ENCODE measurements around the gene CHD9. TPM values are rescaled to one million over a fixed set of nuclear protein-coding genes. Genes with fewer than 3 reads are reported as not detected.

Gene CHD9
- total and polyA plus RNA-seq, 9 of the 15 experiments (the other 6 are each of a cell fraction or from before 2014, with no cell fraction given), result 29.0 to 69.3 (median 40.6) TPM

- no peak for TF ChIP-seq AFF1 (IDR thresholded peaks at IDR 0.05; ENCODE audit: low read depth in 1 of 2, partially characterized antibody in 2 of 2)
- TF ChIP-seq GTF2A2 (tag; IDR thresholded peaks at IDR 0.05), result no peak
- no peak for TF ChIP-seq SRSF3 (IDR thresholded peaks at IDR 0.05; ENCODE audit: insufficient read depth, low read length)
- TF ChIP-seq ETV6 (IDR thresholded peaks at IDR 0.05; ENCODE audit: borderline replicate concordance in 1 of 2, low read depth in 2 of 2, low read length in 1 of 2), result no peak
- TF ChIP-seq ETV6 (CRISPR knock-in tag; IDR thresholded peaks at IDR 0.05; ENCODE audit: borderline replicate concordance), result no peak
These were observed 111.3 kb downstream of the CHD9 start (continued) for GRCh38 chr16:53166099-53166498.

GRCh38 chr16:53168744-53169143 is 114.0 kb downstream of the CHD9 start:
- in situ Hi-C loops (cut with MboI), result no loop called here
- ChIA-PET CTCF (ENCODE audit: low intra/inter-chr PET ratio) (no interaction called here), POLR2A (interaction anchor here (0.8 kb wide), 1 partner anchor 11 kb away, joined by 3 read pairs; no protein-coding TSS in a partner anchor)
- Histone ChIP-seq H3K36me3 (ENCODE audit: control insufficient read depth, insufficient read depth, low read length) (peaks cover 2% of the 10 kb centered on the region; the same call in 2 of the 3 replicates), H3K9me3 (replicated peaks; ENCODE audit: control insufficient read depth, insufficient read depth, low read depth, low read length) (no peaks in the 10 kb centered on the region), H4K20me1 (replicated peaks; ENCODE audit: control insufficient read depth, insufficient read depth, low read length) (no peaks in the 10 kb centered on the region), H3K4me1 (replicated peaks in 1 of 2; ENCODE audit: control insufficient read depth in 2 of 2, insufficient read depth in 2 of 2, low read length in 2 of 2) (no peaks in the 10 kb centered on the region), H3K9ac (ENCODE audit: insufficient read depth in 1 of 2, low read depth in 2 of 2, low read length in 2 of 2) (no peak overlapping the region), H3K9me1 (ENCODE audit: control insufficient read depth, insufficient read depth, low read length) (no peaks in the 10 kb centered on the region), H2AFZ (ENCODE audit: low read depth, low read length) (no peak overlapping the region), H3K27ac (ENCODE audit: extremely low read depth, low read depth, low read length) (no peak overlapping the region), H3K4me2 (ENCODE audit: insufficient read depth, low read length) (no peak overlapping the region), H3K79me2 (ENCODE audit: control insufficient read depth, insufficient read depth, low read length) (peaks cover 72% of the 10 kb centered on the region), H3K4me3 (no peak overlapping the region), H3K27me3 (ENCODE audit: control insufficient read depth in 2 of 2, insufficient read depth in 2 of 2, low read length in 2 of 2) (no peaks in the 10 kb centered on the region)
- TF ChIP-seq RBM39 (optimal IDR thresholded peaks at IDR 0.05; ENCODE audit: low read depth, low read length) (no peak), TFE3 (CRISPR knock-in tag; IDR thresholded peaks at IDR 0.05) (no peak), ZNF507 (tag; conservative IDR thresholded peaks at IDR 0.05) (no peak), PML (IDR thresholded peaks at IDR 0.05; ENCODE audit: low read length) (no peak)
- ATAC-seq (no peak), DNase-seq (ENCODE audit: extremely low read depth in 1 of 4, low spot score in 3 of 4) (no peak), FAIRE-seq (no peak)
- intact Hi-C loops (cut with micrococcal nuclease), result no loop called here
- 94% methylated on average over 6 of the region's 6 CpGs for WGBS (ENCODE audit: insufficient coverage, low coverage, missing lambda C conversion rate)
- BruUV-seq (replicated peaks), result no TSS peak
